Right lung (tissue), 5 donors: ENCODE measurements around the gene MBNL1. TPM values are rescaled to one million over a fixed set of nuclear protein-coding genes. Genes with fewer than 3 reads are reported as not detected.
"Not testable (repeated sequence)": the region's sequence is repeated elsewhere in the genome, so short reads cannot be mapped to it uniquely, and the experiment has no call there.

Experiments
- DNase-seq, 2 donors: peaks; one replicate each; pipeline ENCODE4 v3.0.0-alpha.2; 2013
- polyA plus RNA-seq, 5 donors: library from polyadenylated mRNA; unstranded; fragments of 120-200 nt; gene quantifications; one replicate each; pipeline versions ENCODE4 v1.2.1 to v1.2.3, GENCODE V29; 2013; ENCODE audit warnings: inconsistent platforms in 1 of 5, low replicate concordance in 1 of 5; ENCODE audit not compliant: insufficient read length in 5 of 5, insufficient read depth in 1 of 5

MBNL1 gene
- polyA plus RNA-seq, 5 donors = 66.3 to 116 (median 111) TPM

DNA sequence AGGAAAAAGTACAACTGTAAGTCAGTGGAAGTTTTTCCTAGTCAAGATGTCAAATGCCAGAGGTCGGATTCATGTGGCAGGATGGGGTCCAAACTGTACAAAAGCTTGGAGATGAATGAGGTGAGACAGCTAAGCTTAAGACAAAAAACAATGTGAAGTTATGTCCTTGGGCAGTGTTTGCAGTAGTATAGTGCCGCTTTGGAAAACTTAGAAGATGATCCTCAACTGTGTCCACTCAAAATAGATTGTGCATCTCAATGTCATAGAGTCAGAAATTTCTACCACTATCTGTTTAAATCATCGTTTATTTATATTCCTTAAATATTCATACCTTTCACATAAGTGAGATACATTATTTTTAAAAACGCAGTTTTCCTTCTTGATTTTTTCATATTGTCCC lies 77.3 kb downstream of the MBNL1 start:
- DNase-seq = no peak

DNA sequence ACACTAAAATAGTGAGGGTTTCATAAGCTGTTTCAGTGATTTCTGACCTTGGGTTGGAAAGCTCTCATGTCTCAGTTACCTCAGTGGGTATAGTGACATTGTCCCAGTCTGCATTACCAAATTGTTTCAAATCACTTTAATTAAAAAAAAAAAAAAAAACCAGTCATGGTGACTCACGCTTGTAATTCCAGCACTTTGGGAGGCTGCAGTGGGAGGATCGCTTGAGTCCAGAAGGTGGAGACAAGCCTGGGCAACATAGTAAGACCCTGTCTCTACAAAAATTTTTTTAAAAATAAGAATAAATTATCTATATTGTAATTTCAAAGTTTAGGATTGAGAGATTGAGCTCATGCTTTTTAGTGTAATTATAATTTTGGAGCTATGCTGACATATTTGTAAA lies 78.0 kb downstream of the MBNL1 start:
- DNase-seq = no peak

DNA sequence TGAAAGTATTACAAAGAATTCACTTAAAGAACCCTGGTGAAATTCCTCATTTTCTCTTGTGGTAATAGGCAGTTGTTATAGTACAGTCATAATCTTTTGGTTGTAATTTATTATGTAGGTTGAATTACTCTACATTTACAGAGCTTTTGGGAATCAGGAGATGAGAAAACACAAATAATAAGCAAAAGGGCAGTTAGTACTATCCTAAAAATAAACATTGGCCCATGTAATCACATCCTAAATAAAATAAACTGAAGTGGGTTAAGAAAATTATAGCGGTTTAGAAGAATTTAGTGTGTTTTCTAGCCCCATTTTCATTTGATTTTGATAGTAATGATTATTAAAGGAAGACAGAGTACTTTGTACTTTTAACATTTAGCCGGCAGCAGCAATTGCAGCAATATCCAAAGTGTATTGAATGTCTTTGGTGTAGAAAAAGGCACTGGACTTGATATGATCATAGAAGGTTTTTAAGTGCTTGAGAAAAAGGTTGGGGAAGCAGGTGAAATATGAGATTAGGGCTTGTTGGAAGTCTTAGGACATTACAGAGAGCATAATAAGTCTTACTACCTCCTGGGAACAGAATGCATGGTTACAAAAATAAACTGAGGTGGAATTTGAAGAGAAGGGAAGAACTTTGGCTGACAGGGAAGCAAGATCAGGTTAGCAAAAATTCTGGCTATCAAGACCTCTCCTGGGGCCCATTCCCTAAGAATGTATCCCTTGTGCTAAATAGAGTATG lies 79.9 kb downstream of the MBNL1 start:
- no peak for DNase-seq

DNA sequence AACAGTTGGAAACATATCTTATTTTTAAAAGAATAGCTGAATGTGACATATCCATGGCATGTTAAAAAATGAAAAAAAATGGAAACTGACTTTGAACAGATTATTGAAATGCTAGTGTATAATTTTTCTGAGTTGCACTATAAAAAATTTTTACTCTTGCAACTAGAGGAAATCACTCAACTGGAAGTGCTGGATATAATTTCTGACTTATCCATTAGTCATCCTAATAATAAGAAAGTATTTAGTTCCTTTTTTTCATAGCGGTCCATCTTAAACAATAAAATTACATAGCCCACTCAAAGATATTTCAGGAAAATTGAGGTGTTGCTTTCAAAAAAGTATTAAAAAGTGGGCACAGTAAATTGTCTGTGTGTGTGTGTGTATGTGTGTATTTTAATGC lies 80.7 kb downstream of the MBNL1 start:
- no peak for DNase-seq

DNA sequence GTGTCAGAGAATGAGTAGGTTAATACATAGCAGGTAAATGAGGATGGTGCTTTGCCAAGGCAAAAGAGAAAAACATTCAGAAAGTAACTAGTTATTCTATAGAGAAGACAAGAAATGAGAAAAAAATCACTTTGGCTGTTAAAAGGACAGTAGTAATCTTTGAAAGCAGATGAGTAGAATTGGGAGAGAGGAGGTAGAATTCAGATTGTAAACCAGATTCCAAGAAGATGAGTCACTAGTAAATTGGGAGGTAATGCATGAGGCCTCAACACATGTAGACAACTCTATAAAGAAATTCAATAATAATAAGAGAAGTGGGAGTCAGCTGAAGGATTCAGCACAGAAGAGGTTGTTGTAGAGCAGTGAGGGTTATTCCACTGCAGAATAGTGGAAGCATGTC lies 81.4 kb downstream of the MBNL1 start:
- DNase-seq = no peak

DNA sequence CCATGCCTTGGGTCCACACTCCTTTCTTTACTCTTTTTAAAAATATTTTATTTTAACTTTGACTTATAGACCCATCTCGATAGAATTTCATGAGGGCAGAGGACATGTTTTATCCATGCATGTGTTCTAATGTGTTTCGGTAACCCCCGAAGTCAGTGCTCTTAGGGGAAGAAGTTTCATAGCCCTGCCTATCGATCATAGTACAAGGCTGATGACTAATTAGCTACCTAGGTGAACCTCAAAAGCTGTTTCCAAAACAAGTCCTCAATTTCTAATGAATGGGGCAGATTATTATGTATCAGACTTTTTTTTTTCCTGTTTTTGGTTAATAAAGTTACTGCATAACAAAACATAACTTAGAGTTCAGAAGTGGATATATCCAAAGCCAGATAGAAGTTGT lies 82.0 kb downstream of the MBNL1 start:
- no peak for DNase-seq

DNA sequence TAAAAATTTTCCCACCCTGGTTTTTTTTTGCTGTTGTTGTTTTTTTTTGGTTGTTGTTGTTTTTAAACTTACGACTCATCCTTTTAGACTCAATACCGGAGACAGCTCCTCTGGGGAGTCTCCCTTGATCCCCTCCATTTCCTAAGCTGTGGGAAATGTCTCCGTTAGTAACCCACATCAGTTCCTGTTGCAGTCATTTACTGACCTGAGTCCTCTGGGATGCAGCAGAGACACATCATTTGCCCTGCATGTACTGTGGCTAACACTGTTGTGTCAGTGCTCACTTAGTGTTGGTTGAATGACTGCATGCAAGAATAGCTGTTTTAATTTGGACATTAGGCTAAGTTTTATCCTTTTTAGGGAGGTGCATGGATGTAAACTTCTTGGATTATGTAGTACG lies 83.8 kb downstream of the MBNL1 start:
- no peak for DNase-seq

DNA sequence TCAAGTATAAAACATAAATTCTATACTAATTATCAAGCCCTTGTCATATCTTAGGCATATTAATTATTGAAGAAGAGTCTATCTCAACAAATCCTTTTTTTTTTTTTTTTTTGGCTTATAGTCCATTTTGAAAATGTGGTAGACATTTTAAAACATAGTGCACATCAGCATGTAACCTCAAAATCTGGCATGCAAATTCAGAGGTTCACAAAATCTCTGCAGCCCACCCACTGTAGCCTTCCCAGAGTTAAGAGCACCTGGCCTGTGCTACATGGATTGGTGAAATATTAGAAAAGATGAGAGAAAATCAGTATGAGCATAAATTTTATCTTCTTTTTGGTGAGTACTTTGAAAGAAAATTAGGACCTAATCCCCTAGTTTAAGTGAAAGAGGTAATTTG lies 84.8 kb downstream of the MBNL1 start:
- no peak for DNase-seq

DNA sequence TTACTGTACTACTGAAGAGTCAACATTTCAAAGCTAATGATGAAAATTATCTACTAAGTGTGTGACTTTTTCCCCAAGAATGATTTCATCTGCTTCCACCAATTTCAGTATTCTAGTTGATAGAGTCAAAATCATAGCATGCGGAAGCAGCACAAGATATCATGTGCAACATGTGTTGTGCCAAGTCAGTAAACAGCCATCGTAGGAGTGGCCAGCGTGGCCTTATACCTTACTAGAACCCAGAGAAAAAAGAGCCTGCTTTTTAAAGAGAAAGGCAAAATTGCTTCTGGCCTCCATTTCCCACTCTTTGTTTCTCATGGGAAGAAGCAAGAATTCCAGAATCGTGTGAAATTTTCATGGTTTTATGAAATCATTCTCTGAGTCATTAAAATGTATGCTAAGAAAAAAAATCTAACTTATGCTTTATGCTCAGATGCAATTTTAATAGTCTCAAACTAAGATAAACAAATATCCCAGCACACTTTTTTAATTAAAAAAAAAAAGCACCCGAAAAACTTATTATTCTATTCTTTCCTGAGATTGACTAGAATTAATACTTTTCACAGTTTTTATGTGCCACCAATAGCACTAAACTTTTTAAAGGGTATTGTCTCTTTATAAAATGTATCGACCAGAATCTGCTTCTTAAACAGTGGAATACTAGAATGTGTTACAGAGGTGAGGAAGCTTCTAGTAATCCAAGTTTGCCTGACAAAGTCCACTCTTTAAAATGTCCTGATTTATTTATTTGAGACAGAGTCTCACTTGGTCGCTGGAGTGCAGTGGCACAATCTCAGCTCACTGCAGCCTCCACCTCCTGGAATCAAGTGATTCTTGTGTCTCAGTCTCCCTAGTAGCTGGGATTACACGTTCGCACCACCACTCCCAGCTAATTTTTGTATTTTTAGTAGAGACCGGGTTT lies 87.3 kb downstream of the MBNL1 start:
- DNase-seq = no peak

DNA sequence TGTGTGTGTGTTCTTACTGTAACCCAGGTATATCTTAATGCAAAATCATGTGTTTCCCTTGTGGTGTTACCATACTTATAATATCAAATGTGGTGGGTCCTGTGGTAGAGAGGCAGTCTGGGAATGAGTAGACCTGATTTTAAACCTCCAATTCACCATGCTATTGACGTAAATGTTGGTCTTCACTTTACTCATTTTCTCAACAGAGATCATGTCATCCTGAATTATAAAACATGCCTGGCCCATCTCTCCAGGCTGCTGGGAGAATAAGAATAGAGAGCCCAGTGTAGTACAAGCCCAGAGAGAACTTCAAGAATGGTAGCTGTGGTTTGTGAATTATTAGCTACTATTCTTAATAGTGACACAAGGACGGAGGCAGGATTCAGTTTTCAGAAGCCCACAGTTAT lies 88.1 kb downstream of the MBNL1 start:
- no peak for DNase-seq

DNA sequence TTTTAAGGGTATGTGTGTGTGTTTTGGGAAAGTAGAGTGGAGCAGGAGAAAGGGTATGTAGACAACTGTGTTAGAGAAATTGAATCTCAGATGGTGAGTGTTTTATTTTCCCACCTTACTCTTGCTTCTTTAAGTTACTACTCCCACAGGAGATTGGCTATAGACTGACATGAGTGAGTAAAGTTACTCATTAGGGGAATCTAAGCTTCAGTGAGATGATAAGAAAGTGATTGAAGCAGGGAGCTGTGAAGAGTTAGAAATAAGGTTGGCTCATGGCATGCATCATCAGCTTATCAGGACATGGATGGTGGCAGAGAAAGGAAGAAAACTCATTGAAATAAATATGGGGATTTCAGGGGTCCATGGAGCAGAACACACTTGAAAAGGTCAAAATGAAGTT lies 88.9 kb downstream of the MBNL1 start:
- no peak for DNase-seq

DNA sequence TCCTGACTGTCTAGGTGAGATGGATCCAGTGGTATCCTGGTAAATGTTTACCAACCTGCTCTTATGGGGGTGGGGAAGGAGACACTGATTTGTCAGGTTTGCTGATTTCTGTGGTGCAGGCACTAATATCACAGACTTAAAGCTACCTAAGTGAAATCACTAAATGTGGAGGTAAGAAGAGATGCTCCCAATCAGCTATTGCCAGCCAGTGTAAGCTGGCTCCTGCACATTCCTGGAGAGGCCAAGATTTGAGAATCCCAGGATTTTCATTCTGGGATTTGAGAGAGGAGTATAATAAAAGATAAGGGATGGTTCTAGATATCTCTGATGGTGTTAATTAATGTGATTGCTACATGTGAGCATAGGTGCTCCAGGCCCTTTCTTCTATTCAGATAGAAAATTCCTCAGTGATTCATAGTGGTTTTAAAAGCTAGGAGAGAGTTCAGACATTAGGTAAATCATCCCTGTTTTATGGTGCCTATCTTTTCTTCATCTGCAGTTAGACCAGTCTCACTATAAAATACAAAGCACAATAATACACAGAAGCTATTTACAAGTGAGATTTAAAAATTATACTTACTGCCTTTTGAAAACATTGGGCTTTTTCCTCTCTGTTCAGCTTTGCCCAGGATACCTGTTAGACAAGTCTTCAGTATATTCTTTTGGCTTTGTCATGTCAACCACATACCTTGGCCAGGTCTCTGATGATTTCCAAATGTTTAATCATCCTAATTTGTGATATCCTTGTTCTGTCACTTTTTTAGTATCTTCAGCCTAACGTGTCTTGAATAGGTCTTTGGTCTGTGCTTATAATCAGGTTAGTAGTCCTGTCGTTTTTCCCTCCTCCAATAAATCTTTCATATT lies 90.9 kb downstream of the MBNL1 start:
- no peak for DNase-seq

DNA sequence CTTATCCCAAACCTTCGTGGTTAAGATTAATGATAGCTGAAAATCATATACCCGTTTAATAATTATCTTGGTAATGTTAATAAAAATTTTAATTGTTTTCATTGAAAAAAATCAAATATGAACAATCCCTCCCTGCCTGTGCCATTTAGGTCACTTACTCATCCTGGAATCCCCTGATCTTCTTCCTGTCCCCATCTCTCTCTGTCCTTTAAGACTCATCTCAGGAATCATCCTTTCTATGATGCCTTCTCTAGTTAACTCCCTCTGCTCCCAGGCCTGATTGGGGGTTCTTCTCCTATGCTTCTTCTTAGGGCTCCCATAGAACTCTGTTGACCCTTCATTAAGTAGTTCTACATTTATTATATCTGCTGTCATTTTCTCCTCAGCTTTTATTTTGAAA lies 91.6 kb downstream of the MBNL1 start:
- DNase-seq = no peak

DNA sequence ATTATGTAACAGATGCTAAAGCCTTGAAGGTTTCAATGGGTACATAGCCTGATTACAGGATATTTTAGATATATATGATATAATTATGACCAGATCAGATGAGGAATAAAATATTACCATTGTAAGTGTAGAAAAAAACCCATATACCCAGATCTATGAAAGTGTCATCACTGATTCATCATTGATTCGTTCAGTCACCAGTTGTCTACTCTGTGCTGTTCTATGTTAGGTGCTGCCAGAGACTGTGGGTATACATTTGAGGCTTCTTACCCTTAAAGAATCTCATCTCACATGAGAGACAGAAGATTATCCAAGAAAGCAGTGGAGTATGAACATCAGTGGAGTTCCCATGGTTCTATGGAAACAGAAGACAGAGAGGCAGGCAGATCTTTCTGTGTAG lies 92.2 kb downstream of the MBNL1 start:
- DNase-seq = no peak

DNA sequence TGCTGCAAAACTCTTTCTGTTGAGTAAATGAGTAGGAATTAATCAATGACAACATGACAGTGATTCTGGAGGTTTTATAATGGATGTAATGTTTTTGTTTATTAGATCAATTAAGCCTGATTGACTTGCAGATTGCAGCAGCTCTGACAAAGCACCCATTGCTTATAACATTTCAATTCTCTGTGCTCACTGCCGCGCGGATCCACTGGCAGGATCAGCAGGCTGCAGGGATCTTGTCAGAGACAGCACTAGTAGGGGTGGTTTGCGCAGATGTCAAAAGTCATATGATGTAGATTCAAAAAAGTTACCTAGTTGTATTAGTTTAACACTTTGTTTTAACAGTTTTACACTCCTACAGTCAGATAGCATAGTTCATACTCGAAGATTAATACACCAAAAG lies 93.4 kb downstream of the MBNL1 start:
- no peak for DNase-seq

DNA sequence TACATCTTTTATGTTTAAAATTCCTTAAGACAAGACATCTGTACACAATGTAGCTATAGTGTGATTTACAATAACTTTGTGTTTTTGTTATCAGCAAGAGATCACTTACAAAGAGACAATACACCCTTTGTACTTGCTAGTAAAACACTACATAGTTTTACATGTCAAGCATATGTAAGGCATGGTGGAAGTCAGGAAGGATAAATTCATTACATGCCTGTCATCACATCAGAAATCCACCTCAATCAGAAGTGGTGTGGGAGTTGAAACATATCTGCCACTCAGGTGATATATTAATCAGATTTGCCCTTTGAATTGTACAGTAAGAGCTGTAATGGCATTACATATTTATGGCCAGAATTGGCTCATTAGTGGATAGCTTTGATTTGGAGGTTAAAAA lies 95.5 kb downstream of the MBNL1 start:
- no peak for DNase-seq

DNA sequence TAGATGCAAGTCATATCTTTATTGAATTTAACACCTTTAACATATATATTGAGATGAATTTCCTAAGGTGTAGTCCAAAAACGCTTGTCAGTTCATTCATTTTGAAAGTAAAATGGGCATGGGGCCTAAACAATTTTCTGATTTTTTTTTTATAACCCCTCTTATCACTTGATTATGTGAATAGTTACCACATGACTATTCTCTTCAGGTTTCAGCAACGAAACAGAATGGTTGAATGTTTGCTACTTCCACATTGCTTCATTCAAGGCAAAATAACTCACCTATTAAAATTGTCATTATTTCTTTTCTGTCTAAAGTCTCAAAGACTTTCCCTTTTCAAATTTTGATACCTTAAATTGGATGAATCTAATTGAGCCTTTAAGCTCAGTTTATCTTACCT lies 96.4 kb downstream of the MBNL1 start:
- no peak for DNase-seq

DNA sequence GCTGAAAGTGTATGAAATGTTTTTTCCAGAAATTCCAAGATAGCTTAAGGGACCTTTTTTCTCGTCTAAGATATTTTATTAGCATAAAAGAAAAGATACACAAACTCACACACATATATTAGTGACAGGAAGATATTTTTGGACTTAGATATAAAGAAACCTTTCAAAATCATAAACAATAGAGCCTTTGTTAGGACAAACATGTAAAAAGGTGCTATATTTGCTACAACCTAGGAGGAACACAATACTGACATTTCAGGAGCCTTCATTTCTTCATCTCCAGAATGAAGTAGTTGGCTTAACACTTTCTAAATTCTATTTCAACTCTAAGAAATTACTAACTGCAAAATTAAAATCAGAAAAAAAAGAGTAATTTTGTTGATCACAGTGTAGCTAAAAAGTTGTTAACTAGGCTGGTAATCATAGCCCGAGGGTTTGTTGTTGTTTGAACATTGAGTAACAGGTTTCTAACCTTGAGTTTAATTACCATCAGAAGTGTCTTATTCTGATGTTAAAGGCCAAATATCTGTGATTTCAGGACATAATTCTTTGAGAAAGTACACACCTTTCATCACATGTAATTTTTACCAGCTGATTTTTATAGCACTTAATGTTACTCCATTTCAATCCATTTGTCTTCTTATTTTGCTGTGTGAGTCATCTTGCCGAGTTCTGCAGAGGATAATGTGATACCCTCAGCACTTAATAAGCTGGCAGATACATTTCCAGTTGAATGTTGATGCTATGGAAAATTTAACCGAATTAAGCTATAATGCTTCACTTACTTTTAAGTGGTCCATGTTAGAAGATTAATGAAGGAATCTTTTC lies 97.3 kb downstream of the MBNL1 start:
- DNase-seq = no peak

DNA sequence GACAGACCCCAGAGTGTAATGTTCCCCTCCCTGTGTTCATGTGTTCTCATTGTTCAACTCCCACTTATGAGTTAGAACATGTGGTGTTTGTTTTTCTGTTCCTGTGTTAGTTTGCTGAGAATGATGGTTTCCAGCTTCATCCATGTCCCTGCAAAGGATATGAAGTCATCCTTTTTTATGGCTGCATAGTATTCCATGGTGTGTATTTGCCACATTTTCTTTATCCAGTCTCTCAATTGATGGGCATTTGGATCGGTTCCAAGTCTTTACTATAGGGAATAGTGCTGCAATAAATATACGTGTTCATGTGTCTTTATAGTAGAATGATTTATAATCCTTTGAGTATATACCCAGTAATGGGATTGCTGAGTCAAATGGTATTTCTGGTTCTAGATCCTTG lies 98.5 kb downstream of the MBNL1 start:
- not testable (repeated sequence) for DNase-seq

DNA sequence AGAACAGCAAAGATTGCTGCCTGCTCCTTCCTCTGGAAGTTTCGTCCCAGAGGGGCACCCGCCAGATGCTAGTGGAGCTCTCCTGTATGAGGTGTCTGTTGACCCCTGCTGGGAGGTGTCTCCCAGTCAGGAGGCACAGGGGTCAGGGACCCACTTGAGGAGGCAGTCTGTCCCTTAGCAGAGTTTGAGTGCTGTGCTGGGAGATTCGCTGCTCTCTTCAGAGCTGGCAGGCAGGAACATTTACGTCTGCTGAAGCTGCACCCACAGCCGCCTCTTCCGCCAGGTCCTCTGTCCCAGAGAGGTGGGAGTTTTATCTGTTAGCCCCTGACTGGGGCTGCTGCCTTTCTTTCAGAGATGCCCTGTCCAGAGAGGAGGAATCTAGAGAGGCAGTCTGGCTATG lies 103.9 kb downstream of the MBNL1 start:
- not testable (repeated sequence) for DNase-seq

DNA sequence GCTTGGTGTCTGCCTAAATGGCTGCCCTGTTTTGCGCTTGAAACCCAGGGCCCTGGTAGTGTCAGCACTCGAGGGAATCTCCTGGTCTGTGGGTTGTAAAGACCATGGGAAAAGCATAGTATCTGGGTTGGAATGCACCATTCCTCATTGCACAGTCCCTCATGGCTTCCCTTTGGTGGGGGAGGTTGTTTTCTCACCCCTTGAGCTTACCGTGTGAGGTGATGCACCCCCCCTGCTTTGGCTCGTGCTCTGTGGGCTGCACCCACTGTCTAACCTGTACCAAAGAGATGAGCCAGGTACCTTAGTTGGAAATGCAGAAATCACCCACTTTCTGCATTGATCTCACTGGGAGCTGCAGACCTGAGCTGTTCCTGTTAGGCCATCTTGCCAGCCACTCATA lies 104.7 kb downstream of the MBNL1 start:
- DNase-seq = no peak
